K562 (cell line): ENCODE data around the gene RAP1A. TPM values are rescaled to one million over a fixed set of nuclear protein-coding genes. Genes with fewer than 3 reads are reported as not detected.

Experiments used
- ATAC-seq: fragments of 200-7000 bp; cut with Tn5 transposase; 3 replicates; pipeline ENCODE4 v1.9.1; 2020; ENCODE audit warnings: moderate library complexity
- BruUV-seq: library from RNA; stranded (reverse); fragments of 400-500 nt; replicated peaks from 2 replicates; lab custom pipeline; 2021; lab: Mats Ljungman, UMichigan
- CTCF ChIA-PET: fragments of 300-600 bp; formaldehyde crosslinking; extraction: SDS; loops from one replicate; lab custom pipeline; 2021; ENCODE audit warnings: low intra/inter-chr PET ratio; lab: Yijun Ruan, JAX
- POLR2A ChIA-PET: fragments of 300-600, 350-650 bp; sonication (Branson Sonifier 250); formaldehyde crosslinking; extraction: SDS; loops from one replicate; lab custom pipeline; 2021; ENCODE audit warnings: antibody characterized with exemption, inconsistent platforms; lab: Yijun Ruan, JAX
- DNase-seq, 4 experiments: peaks; one replicate each; pipeline versions ENCODE4 v3.0.0 to v3.0.0-alpha.2; 2011 to 2018; ENCODE audit warnings: low spot score in 3 of 4, mixed read lengths in 3 of 4; ENCODE audit errors: extremely low read depth in 1 of 4
- FAIRE-seq: peaks from 2 replicates; lab custom pipeline; 2011; peaks lifted over from hg19 to GRCh38; lab: Jason Lieb, UNC
- H2AFZ ChIP-seq: 2 replicates; pipeline ENCODE4 v1.6.0; 2011; ENCODE audit warnings: low read depth, low read length, control low read depth, inconsistent platforms
- H3K27ac ChIP-seq: fragments of 200-600 bp; 3 replicates; pipeline ENCODE4 v1.8.0; 2011; ENCODE audit warnings: low read depth, mild to moderate bottlenecking, control low read depth, inconsistent platforms, low read length, moderate library complexity, mixed read lengths; ENCODE audit errors: extremely low read depth
- H3K27me3 ChIP-seq, 2 experiments: fragments of 300-600 bp in 1 of 2; 2 replicates in 1 of 2; 3 replicates in 1 of 2; pipeline versions ENCODE4 v1.6.0 to v1.8.0; 2011; ENCODE audit warnings: inconsistent platforms in 2 of 2, low read length in 2 of 2, mild to moderate bottlenecking in 1 of 2, mixed read lengths in 1 of 2, moderate library complexity in 1 of 2; ENCODE audit not compliant: control insufficient read depth in 2 of 2, insufficient read depth in 2 of 2
- H3K36me3 ChIP-seq: fragments of 300-600 bp; 3 replicates; pipeline ENCODE4 v1.8.0; 2011; ENCODE audit warnings: mild to moderate bottlenecking, low read length, inconsistent platforms; ENCODE audit not compliant: control insufficient read depth, insufficient read depth
- H3K4me1 ChIP-seq, 2 experiments: fragments of 200-600 bp in 1 of 2; replicated peaks in 1 of 2; 2 replicates in 1 of 2; 3 replicates in 1 of 2; pipeline versions ENCODE4 v1.5.1 to v1.8.0; 2011; ENCODE audit warnings: inconsistent platforms in 2 of 2, low read length in 2 of 2, mild to moderate bottlenecking in 1 of 2, mixed read lengths in 1 of 2, moderate library complexity in 1 of 2; ENCODE audit not compliant: control insufficient read depth in 2 of 2, insufficient read depth in 2 of 2
- H3K4me2 ChIP-seq: 2 replicates; pipeline ENCODE4 v1.6.1; 2011; ENCODE audit warnings: low read length, control low read depth, inconsistent platforms, mixed read lengths; ENCODE audit not compliant: insufficient read depth
- H3K4me3 ChIP-seq: fragments of 200-600 bp; sonication (generic), shearing (Covaris generic); 2 replicates; pipeline ENCODE4 v1.5.1; 2016; ENCODE audit warnings: control low read depth, inconsistent platforms
- H3K79me2 ChIP-seq: fragments of 200-600 bp; 3 replicates; pipeline ENCODE4 v1.8.0; 2011; ENCODE audit warnings: low read length, inconsistent platforms; ENCODE audit not compliant: control insufficient read depth, insufficient read depth
- H3K9ac ChIP-seq, 2 experiments: 2 replicates each; pipeline versions ENCODE4 v1.6.0 to v1.6.1; 2011; ENCODE audit warnings: low read depth in 2 of 2, low read length in 2 of 2, control low read depth in 1 of 2, inconsistent platforms in 1 of 2, mild to moderate bottlenecking in 1 of 2, mixed read lengths in 1 of 2; ENCODE audit not compliant: insufficient read depth in 1 of 2
- H3K9me1 ChIP-seq: one replicate; pipeline ENCODE4 v1.6.0; 2011; ENCODE audit warnings: inconsistent platforms, mild to moderate bottlenecking, low read length, moderate library complexity; ENCODE audit not compliant: control insufficient read depth, insufficient read depth
- H3K9me3 ChIP-seq: replicated peaks from 2 replicates; pipeline ENCODE4 v1.5.1; 2011; ENCODE audit warnings: low read depth, low read length, inconsistent platforms; ENCODE audit not compliant: control insufficient read depth, insufficient read depth
- H4K20me1 ChIP-seq: replicated peaks from 2 replicates; pipeline ENCODE4 v1.6.1; 2011; ENCODE audit warnings: low read length, inconsistent platforms, mixed read lengths; ENCODE audit not compliant: control insufficient read depth, insufficient read depth
- ARNT ChIP-seq, 2 experiments: fragments of 450-650 bp; IDR thresholded peaks; 2 replicates each; pipeline ENCODE4 v1.6.1; 2016; ENCODE audit warnings: mild to moderate bottlenecking in 1 of 2
- CAMTA2 ChIP-seq: fragments of 250-450 bp; sonication (Bioruptor Pico); conservative IDR thresholded peaks from 2 replicates; pipeline ENCODE4 v1.5.1; 2022
- CBX8 ChIP-seq: fragments of 200-600 bp; sonication (generic); IDR thresholded peaks from 2 replicates; pipeline ENCODE4 v1.6.1; 2012; ENCODE audit warnings: borderline replicate concordance, mixed run types, low read depth, mild to moderate bottlenecking, moderate library complexity, mixed read lengths, low read length, control low read depth, inconsistent platforms; ENCODE audit not compliant: poor library complexity, severe bottlenecking; ENCODE audit errors: extremely low read depth
- EGR1 ChIP-seq: fragments of 450-650 bp; conservative IDR thresholded peaks from 2 replicates; pipeline ENCODE4 v1.6.1; 2017; ENCODE audit warnings: mild to moderate bottlenecking
- FOXP4 ChIP-seq: sonication (generic); formaldehyde crosslinking; IDR thresholded peaks from 2 replicates; pipeline ENCODE4 v1.8.0; 2022; ENCODE audit warnings: mild to moderate bottlenecking, missing genetic modification reagents, borderline replicate concordance
- MEIS2 ChIP-seq: fragments of 450-650 bp; IDR thresholded peaks from 2 replicates; pipeline ENCODE4 v1.6.1; 2014; ENCODE audit warnings: mild to moderate bottlenecking; ENCODE audit not compliant: partially characterized antibody
- RNF2 ChIP-seq: sonication (generic); IDR thresholded peaks from 2 replicates; pipeline ENCODE4 v1.6.1; 2016
- XRCC4 ChIP-seq: IDR thresholded peaks from one replicate; pipeline ENCODE4 v1.6.1; 2011; ENCODE audit not compliant: insufficient read depth, insufficient read length; ENCODE audit errors: extremely low read depth
- ZC3H4 ChIP-seq: sonication (generic); formaldehyde crosslinking; IDR thresholded peaks from 2 replicates; pipeline ENCODE4 v1.9.0; 2021; ENCODE audit warnings: missing genetic modification reagents, borderline replicate concordance
- ZNF507 ChIP-seq: conservative IDR thresholded peaks from 2 replicates; pipeline ENCODE4 v1.6.1; 2017; ENCODE audit warnings: missing genetic modification characterization, missing compliant biosample characterization
- ZNF644 ChIP-seq: fragments of 200-800 bp; sonication (Bioruptor generic); IDR thresholded peaks from 2 replicates; pipeline ENCODE4 v1.6.1; 2016; ENCODE audit warnings: low read depth, missing genetic modification characterization, missing compliant biosample characterization
- WGBS: fragments of 100-300 bp; shearing (Covaris generic); methylation state at CpG from one replicate; pipeline ENCODE4 v1.1.6; 2016; ENCODE audit warnings: low coverage, mixed read lengths; ENCODE audit not compliant: insufficient coverage; ENCODE audit errors: missing lambda C conversion rate; 5-methylcytosine and 5-hydroxymethylcytosine counted together
- in situ Hi-C: fragments of 300-500 bp; cut with MboI; formaldehyde crosslinking; loops from 4 replicates; pipeline ENCODE4 v1.15.0; 2018; ENCODE audit warnings: inconsistent platforms, mixed read lengths
- intact Hi-C: fragments of 100-400 bp; cut with micrococcal nuclease; formaldehyde crosslinking; loops from 2 replicates; pipeline ENCODE4 v1.14.2; 2022
- polyA plus RNA-seq, 8 experiments: library from polyadenylated mRNA; depleted of rRNA in 4 of 8; stranded (reverse) in 5 of 8; unstranded in 3 of 8; fragments of >200 nt; fragmentation: Nextera tagmentation in 2 of 8; fragmentation: Illumina TruSeq in 1 of 8; extraction: Ambion mirVana in 2 of 8; extraction: Trizol in 1 of 8; gene quantifications; 2 replicates each; pipeline versions ENCODE4 v1.2.1 to v1.2.3, GENCODE V29; 2011 to 2014; ENCODE audit warnings: inconsistent platforms in 1 of 8, missing spikeins in 1 of 8
- total RNA-seq, 7 experiments: library from RNA; depleted of rRNA in 6 of 7; stranded (reverse); fragments of >200 nt in 6 of 7; fragmentation: Illumina TruSeq in 2 of 7; extraction: Trizol in 2 of 7; gene quantifications; 2 replicates each; pipeline versions ENCODE4 v1.2.1 to v1.2.3, GENCODE V29; 2011 to 2021; ENCODE audit warnings: low replicate concordance in 1 of 7
- TF ChIP-seq, protein P1 (sequence below): fragments of 450-650 bp; IDR thresholded peaks from 2 replicates; pipeline ENCODE4 v1.6.1; 2016; ENCODE audit warnings: missing biosample characterization, missing genetic modification characterization

RAP1A gene
- total and polyA plus RNA-seq, 9 of the 15 experiments (the other 6 are each of a cell fraction or from before 2014, with no cell fraction given): 13.4 to 86.2 (median 32.5) TPM

GRCh38 chr1:111571987-111572386, 47.6 kb upstream of the RAP1A start:
- Histone ChIP-seq H2AFZ (no peak overlapping the region), H3K9me1 (no peaks in the 10 kb centered on the region), H3K4me2 (no peak overlapping the region), H3K27me3 (peaks cover 0 to 3% of the 10 kb centered on the region in 2 experiments; a peak in 1 of 5 replicates), H3K27ac (no peak overlapping the region), H3K4me1 (peaks cover 0 to 17% of the 10 kb centered on the region in 2 experiments; a peak in 3 of 5 replicates), H3K4me3 (no peak overlapping the region), H3K79me2 (no peaks in the 10 kb centered on the region), H3K9me3 (no peaks in the 10 kb centered on the region), H4K20me1 (no peaks in the 10 kb centered on the region)
- POLR2A ChIA-PET: interaction anchor here (0.8 to 1.3 kb wide), 3 partner anchors 15 to 24 kb away, joined by 3 to 4 read pairs (median 3); no protein-coding TSS in a partner anchor
- in situ Hi-C loops: no loop called here
- no peak for DNase-seq
- BruUV-seq: no TSS peak
- CTCF ChIA-PET: no interaction called here
- no peak for FAIRE-seq
- TF ChIP-seq, protein P1, sequence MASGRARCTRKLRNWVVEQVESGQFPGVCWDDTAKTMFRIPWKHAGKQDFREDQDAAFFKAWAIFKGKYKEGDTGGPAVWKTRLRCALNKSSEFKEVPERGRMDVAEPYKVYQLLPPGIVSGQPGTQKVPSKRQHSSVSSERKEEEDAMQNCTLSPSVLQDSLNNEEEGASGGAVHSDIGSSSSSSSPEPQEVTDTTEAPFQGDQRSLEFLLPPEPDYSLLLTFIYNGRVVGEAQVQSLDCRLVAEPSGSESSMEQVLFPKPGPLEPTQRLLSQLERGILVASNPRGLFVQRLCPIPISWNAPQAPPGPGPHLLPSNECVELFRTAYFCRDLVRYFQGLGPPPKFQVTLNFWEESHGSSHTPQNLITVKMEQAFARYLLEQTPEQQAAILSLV (tag): no peak
- TF ChIP-seq RNF2 (no peak), MEIS2 (peak; percentile 9)
- TF ChIP-seq, all 486 proteins: peak for 1
- no peak for ATAC-seq
- 9% methylated on average over 2 of the region's 2 CpGs for WGBS
- no peaks in the 10 kb centered on the region for H3K36me3 ChIP-seq
- intact Hi-C loops: no loop called here
- H3K9ac ChIP-seq: no peak overlapping the region

DNA sequence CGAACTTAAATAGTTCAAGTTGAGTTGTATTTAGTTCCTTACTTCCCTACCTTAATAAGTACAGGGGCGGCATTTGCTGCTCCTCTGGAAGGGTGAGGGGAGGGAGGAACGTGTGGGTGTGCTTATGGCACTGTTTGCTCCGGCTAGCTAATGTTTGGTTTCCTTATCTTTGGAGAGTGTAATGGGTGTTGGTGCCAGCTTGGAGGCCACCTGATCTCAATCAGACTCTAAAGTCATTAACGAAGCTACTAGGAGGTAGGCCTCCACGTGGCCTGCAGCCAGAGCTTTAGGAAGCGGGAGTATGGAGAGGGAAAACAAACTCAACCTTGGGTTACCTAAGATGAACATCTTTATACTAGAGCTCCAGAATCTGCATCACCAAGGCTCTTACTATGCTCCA, 43.0 kb upstream of the RAP1A start:
- WGBS: 29% methylated on average over 7 of the region's 7 CpGs
- no peak for TF ChIP-seq ZC3H4 (CRISPR knock-in tag)
- TF ChIP-seq EGR1: peak; percentile 40
- no peak for TF ChIP-seq CAMTA2
- TF ChIP-seq ARNT (IDR thresholded peaks at IDR 0.05): no peak
- TF ChIP-seq ZNF644 (tag): no peak
- TF ChIP-seq CBX8: no peak
- no peak for TF ChIP-seq ZNF507 (tag)
- no peak for TF ChIP-seq FOXP4 (CRISPR knock-in tag)
- TF ChIP-seq XRCC4: no peak
- POLR2A ChIA-PET: interaction anchor here (0.6 to 1.5 kb wide), 4 partner anchors 9 to 65 kb away, joined by 3 to 4 read pairs (median 3); no protein-coding TSS in a partner anchor
- H3K4me1 ChIP-seq: peaks cover 3 to 5% of the 10 kb centered on the region in 2 experiments; a peak in 4 of 5 replicates
- H3K9ac ChIP-seq: no peak overlapping the region
- peaks cover 0 to 3% of the 10 kb centered on the region in 2 experiments; a peak in 1 of 5 replicates for H3K27me3 ChIP-seq
- H3K4me2 ChIP-seq: no peak overlapping the region
- CTCF ChIA-PET: interaction anchor here (0.9 kb wide), 1 partner anchor 84 kb away, joined by 3 read pairs; no protein-coding TSS in a partner anchor
- no peak for ATAC-seq
- intact Hi-C loops: no loop called here
- no peak overlapping the region for H3K4me3 ChIP-seq
- H3K9me3 ChIP-seq: no peaks in the 10 kb centered on the region
- FAIRE-seq: no peak
- no peak overlapping the region for H3K27ac ChIP-seq
- no peaks in the 10 kb centered on the region for H3K36me3 ChIP-seq
- in situ Hi-C loops: no loop called here
- H3K79me2 ChIP-seq: no peaks in the 10 kb centered on the region
- peak overlapping the region; percentile 70 for H2AFZ ChIP-seq
- DNase-seq: no peak
- no peaks in the 10 kb centered on the region for H3K9me1 ChIP-seq
- no TSS peak for BruUV-seq
- no peaks in the 10 kb centered on the region for H4K20me1 ChIP-seq
